ENCODE results near the gene WDR93.

DNA sequence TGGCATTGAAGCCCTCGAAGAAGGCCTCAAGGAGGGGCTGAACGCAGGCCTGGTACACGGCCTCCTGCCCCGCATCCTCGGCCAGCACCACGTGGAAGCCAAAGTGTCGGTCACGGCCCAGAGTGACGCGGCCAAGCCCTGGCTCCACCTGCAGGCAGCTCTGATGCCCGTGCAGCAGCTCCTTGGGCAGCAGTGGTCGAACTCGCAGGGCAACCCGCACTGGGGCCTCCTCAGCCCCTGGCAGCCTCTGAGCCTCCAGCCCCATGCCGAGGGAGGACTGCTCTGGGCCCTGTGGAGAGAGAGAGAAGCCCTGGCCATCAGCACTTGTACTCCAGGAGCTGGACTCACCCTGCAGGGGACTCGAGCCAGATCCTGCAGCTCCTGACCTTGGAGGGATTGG, 37.9 kb upstream of the WDR93 start:
- TF ChIP-seq YY1 (IDR thresholded peaks at IDR 0.05; ENCODE audit: insufficient read depth, insufficient read length) (no peak), SUZ12 (IDR thresholded peaks at IDR 0.05; ENCODE audit: extremely low read depth, insufficient read depth, insufficient read length) (no peak), ZNF274 (IDR thresholded peaks at IDR 0.05; ENCODE audit: low read depth, low read length) (no peak)

Measured in NT2/D1 (cell line).